ENCODE data around the gene ANKRD44.
"Not testable (repeated sequence)": the region's sequence is repeated elsewhere in the genome, so short reads cannot be mapped to it uniquely, and the experiment has no call there.

ANKRD44 gene

GRCh38 chr2:197045115-197045514 lies 265.5 kb downstream of the ANKRD44 start:
- DNase-seq (ENCODE audit: low spot score): no peak
- FAIRE-seq: no peak

DNA sequence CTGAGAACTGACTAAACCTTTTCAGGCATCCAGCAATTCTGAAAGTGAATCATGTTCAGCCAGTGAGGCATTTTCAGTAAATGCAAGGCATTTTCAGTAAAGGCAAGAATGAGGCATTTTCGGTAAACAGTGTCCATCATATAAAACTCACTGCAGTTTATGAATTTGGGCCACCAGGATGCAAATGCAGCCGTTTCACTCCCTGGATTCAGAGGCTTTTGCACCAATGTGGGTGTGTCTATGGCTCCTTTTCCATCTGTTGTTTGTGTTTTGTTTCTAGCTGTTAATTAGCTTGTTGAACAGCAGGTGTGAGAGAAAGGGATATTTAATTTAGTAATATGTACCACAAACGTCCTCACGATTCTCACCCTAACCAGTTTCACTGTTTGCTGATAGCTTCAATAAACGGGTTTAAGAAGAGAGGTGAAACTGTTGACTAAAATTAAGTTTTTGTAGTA lies 267.8 kb downstream of the ANKRD44 start:
- DNase-seq (ENCODE audit: low spot score): no peak
- no peak for FAIRE-seq

DNA sequence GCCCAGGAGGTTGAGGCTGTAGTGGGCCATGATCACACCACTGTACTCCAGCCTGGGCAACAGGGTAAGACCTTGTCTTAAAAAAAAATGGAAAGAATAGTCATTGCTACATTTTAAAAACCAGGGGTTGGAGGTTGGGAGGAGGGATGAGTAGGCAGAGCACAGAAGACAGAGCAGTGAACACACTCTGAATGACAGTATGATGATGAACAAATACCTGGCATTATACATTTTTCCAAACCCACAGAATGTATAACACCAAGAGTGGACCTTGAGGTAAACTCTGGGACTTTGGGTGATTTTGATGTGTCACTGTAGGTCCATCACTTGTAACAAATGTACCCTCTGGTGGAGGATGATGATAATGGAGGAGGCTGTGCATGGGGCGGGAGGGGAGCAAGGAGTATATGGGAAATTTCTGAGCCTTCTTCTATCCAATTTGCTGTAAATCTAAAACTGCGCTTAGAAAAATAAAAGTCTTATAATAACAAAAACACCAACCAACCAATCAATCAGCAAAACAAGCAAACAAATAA lies 272.6 kb downstream of the ANKRD44 start:
- DNase-seq (ENCODE audit: low spot score) (no peak), FAIRE-seq (no peak)

- FAIRE-seq (no peak), DNase-seq (ENCODE audit: low spot score) (no peak)
Measured at GRCh38 chr2:197035002-197035401, 275.6 kb downstream of the ANKRD44 start.

DNA sequence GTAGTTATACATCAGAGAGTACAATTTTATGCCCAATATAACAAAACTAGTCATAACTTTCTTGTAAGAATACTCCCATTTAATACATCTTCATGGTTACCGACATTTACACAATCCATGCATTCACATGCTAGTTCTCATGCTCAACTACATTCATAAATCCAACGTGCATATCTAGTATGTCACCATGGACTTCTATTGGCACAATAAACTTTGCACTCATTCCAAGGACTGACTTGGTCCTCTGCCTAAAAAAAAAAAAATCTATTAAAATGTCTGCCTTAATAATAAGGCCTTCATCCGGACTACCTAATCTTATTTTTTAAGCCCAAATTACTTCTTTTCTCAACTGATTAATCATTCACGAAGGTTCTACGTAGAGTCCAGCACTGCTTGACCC lies 276.3 kb downstream of the ANKRD44 start:
- FAIRE-seq (no peak), DNase-seq (ENCODE audit: low spot score) (no peak)

- peak; percentile 14 for DNase-seq (ENCODE audit: low spot score)
- FAIRE-seq: no peak
Measured at GRCh38 chr2:197033222-197033621, 277.4 kb downstream of the ANKRD44 start.

DNA sequence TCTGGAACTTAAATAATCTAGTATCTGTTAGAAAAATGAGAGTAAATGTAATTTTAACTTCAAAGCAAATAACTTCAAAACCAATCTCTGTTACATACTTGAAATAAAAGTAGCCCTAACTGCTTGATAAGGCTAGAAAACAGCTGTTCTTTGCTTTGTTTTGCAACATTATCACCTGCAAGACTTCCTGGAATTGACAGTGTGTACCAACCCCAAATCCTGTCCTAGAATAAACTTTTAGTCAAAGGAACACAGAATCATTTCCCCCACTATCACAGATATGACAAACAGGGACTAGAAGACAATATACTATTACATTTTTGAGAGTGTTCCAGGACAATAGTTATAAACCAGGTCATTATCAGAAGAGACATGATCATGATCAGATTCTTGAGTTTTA lies 278.8 kb downstream of the ANKRD44 start:
- DNase-seq (ENCODE audit: low spot score) (no peak), FAIRE-seq (no peak)

- DNase-seq (ENCODE audit: low spot score) (no peak), FAIRE-seq (no peak)
Measured at GRCh38 chr2:197030090-197030489, 280.5 kb downstream of the ANKRD44 start.

GRCh38 chr2:197028633-197029032 lies 281.9 kb downstream of the ANKRD44 start:
- DNase-seq (ENCODE audit: low spot score): no peak
- FAIRE-seq: no peak

DNA sequence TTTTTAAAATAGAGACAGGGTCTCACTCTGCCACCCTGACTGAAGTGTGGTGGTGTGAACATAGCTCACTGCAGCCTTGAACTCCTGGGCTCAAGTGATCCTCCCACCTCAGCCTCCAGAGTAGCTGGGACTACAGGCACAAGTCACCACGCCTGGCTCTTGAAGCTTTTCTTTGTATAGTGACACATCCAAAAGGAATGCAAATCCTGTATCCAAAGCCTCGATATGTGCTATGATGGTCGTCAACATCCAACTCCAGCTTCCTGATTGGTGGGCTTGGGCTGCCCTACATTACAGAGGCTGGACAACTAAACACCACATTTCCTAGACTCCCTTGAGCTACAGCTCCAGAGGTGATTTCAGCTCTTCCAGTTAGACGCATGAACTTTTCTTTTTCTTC lies 282.4 kb downstream of the ANKRD44 start:
- no peak for FAIRE-seq
- peak; percentile 93 for DNase-seq (ENCODE audit: low spot score)

- no peak for FAIRE-seq
- no peak for DNase-seq (ENCODE audit: low spot score)
Measured at GRCh38 chr2:197024206-197024605, 286.4 kb downstream of the ANKRD44 start.

DNA sequence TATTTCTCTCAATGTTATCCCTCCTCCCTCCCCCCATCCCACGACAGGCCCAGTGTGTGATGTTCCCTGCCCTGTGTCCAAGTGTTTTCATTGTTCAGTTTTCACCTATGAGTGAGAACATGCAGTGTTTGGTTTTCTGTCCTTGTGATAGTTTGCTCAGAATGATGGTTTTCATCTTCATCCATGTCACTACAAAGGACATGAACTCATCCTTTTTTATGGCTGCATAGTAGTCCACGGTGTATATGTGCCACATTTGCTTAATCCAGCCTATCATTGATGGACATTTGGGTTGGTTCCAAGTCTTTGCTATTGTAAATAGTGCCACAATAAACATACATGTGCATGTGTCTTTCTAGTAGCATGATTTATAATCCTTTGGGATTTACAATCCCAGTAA lies 289.7 kb downstream of the ANKRD44 start:
- FAIRE-seq; DNase-seq (ENCODE audit: low spot score): not testable (repeated sequence)

GRCh38 chr2:197013098-197013497 lies 297.5 kb downstream of the ANKRD44 start:
- DNase-seq (ENCODE audit: low spot score): no peak
- FAIRE-seq: no peak

- FAIRE-seq (peak; percentile 69), DNase-seq (ENCODE audit: low spot score) (peak; percentile 49)
Measured at GRCh38 chr2:197011801-197012641, 298.6 kb downstream of the ANKRD44 start.

DNA sequence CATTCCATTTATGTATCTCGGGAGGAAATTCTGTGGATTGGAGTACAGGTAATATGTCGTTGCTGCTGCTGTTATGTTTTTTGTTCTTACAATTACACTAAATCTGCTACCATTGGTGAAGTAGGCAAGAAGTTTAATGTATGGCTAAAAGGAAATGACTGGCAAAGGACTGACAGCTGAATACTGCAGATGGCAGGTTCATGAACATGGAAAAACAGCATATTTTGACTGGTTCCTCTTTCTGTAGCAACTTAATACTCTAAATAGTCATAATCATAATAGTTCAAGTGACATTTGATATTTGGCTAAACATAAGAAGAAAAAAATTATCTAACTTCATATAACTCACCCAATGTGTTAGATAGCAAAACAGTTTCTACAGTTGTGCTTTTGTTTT lies 299.6 kb downstream of the ANKRD44 start:
- FAIRE-seq: no peak

GRCh38 chr2:197010200-197011020 lies 300.2 kb downstream of the ANKRD44 start:
- FAIRE-seq (no peak), DNase-seq (ENCODE audit: low spot score) (no peak)

More for the DNA sequence above, 299.6 kb downstream of the ANKRD44 start:
- DNase-seq (ENCODE audit: low spot score): no peak

DNA sequence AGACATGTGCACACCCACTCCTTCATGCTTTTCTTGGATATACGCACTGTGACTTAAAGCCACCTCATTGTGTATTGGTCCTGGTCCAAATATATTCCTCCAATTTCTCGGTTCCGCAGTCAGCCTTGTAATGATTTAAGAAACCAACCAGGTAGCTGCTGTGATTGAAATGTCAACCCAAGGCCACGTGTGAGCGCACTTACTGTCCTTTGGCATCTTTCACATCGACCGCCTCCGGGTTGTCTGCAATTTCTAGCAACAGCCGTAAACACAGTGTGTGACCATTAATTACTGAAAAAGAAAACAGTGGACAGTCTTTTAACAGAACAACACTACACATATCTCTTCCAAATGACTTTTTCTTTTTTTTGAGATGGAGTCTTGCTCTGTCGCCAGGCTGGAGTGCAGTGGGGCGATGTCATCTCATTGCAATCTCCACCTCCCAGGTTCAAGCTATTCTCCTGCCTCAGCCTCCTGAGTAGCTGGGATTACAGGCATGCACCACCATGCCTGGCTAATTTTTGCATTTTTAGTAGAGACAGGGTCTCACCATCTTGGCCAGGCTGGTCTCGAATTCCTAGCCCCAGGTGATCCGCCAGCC lies 301.7 kb downstream of the ANKRD44 start:
- not testable (repeated sequence) for DNase-seq (ENCODE audit: low spot score); FAIRE-seq

DNA sequence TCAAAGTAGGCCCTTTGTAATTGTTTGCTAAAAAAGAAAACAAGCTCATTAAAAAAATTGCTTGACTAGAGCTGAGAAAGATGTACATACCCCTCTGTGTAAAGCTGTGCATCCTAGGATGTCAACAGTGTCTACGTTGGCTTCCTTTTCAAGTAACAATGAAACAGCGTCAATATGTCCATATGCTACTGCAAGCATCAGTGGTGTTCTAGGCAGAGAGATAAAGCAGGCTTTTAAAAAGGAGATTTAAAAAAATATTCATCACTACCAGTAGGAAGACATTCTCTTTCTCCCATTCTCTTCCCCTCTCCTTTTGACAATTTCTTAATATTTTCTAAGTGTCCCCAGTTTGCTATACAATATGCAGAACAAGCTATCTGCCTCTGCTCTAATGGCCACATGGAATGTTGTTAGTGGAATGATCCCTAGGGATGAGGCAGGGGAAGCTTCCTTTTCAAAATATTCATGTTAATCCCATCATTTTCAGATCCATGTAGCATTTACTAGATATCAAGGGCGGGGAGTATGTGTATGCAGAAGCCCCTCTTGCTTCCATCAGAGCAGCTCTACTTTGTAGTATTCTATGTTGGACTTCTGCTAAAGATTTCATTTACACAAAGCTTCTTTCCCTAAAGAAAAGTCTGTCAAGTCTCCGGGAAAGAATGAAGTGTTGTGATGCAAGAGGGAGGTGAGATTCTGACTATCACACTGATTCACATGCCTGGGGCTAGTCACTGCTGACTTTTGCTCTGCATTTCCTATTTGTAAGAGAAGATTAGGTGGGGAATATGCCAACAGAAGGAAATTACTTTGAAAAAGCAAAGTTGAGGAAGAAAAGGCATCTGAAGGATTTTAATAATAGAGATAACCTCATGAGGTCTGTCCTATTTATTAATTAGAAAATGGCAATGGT lies 302.6 kb downstream of the ANKRD44 start:
- no peak for DNase-seq (ENCODE audit: low spot score)
- no peak for FAIRE-seq

- FAIRE-seq (no peak), DNase-seq (ENCODE audit: low spot score) (no peak)
Measured at GRCh38 chr2:197001921-197002320, 308.7 kb downstream of the ANKRD44 start.

- FAIRE-seq: no peak
Measured at GRCh38 chr2:196995757-196996314, 314.7 kb downstream of the ANKRD44 start.

More at GRCh38 chr2:196995757-196996314, 314.7 kb downstream of the ANKRD44 start:
- no peak for DNase-seq (ENCODE audit: low spot score)

Data from RCC 7860 (cell line).